ENCODE results near the gene SPIN1. TPM values are rescaled to one million over a fixed set of nuclear protein-coding genes. Genes with fewer than 3 reads are reported as not detected.
A peak's percentile ranks its signal among the peaks of the same experiment; 100 is the strongest.

The SPIN1 gene
- total and polyA plus RNA-seq, 2 of the 8 experiments (the other 6 are each of a cell fraction or from before 2014, with no cell fraction given): 69.9 to 139 TPM

DNA sequence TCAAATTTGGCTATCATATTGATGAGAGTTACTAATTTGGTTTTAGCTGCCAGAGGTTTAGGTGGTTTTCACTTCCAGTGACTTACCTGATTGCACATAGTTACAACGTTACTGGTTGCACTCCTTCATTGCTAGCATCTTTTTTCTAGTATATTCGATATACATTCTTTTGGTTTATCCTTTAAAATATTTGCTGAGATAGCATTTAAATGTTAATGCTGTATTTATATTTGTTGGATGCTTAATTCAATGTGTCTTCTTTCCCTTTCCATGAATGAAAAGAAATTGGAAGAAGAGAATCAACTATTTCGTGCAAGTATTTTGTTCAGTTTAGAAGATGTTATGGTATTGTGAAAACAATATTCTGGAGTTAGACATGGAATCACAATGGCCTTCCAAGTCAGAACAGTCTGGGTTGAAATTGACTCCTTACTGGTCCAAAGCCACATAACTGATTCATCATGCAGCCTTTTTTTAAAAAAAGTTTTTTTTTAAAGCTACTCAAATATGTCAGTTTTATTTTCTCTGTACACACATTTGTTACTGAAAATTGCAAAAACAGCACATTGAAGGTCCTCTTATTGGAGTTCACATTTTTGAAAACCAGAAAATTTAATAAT lies 2.2 kb downstream of the SPIN1 start:
- TF ChIP-seq RBBP5 (IDR thresholded peaks at IDR 0.05; ENCODE audit: borderline replicate concordance, low read depth, low read length) (no peak), EP300 (IDR thresholded peaks at IDR 0.05; ENCODE audit: borderline replicate concordance in 1 of 2, low read depth in 2 of 2, low read length in 2 of 2) (no peak), SIN3A (conservative IDR thresholded peaks at IDR 0.05 in 1 of 2, IDR thresholded peaks at IDR 0.05 in 1 of 2; ENCODE audit: low read depth in 1 of 2, low read length in 2 of 2) (no peak), TAF7 (optimal IDR thresholded peaks at IDR 0.05; ENCODE audit: borderline replicate concordance, low read depth, low read length) (no peak), TBP (IDR thresholded peaks at IDR 0.05; ENCODE audit: low read depth, low read length) (no peak), POLR2A (IDR thresholded peaks at IDR 0.05; ENCODE audit: control extremely low read depth in 1 of 2, low read depth in 2 of 2, low read length in 2 of 2) (no peak)
- TF ChIP-seq, protein P1, sequence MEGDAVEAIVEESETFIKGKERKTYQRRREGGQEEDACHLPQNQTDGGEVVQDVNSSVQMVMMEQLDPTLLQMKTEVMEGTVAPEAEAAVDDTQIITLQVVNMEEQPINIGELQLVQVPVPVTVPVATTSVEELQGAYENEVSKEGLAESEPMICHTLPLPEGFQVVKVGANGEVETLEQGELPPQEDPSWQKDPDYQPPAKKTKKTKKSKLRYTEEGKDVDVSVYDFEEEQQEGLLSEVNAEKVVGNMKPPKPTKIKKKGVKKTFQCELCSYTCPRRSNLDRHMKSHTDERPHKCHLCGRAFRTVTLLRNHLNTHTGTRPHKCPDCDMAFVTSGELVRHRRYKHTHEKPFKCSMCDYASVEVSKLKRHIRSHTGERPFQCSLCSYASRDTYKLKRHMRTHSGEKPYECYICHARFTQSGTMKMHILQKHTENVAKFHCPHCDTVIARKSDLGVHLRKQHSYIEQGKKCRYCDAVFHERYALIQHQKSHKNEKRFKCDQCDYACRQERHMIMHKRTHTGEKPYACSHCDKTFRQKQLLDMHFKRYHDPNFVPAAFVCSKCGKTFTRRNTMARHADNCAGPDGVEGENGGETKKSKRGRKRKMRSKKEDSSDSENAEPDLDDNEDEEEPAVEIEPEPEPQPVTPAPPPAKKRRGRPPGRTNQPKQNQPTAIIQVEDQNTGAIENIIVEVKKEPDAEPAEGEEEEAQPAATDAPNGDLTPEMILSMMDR (IDR thresholded peaks at IDR 0.05; ENCODE audit: control extremely low read depth in 1 of 3, insufficient read depth in 1 of 3, low read depth in 1 of 3, low read length in 3 of 3): no peak
- H3K79me2 ChIP-seq (ENCODE audit: control insufficient read depth in 1 of 2, insufficient read depth in 2 of 2, low read length in 2 of 2): peaks cover 45 to 77% of the 10 kb centered on the region in 2 experiments
- H2BK12ac ChIP-seq (ENCODE audit: low read depth, low read length): no peak overlapping the region
- no peak overlapping the region for H3K27ac ChIP-seq (ENCODE audit: low read depth, low read length)
- H3K4me1 ChIP-seq (replicated peaks in 1 of 4; ENCODE audit: control insufficient read depth in 3 of 4, insufficient read depth in 4 of 4, low read length in 3 of 4): peaks cover 2 to 12% (median 10%) of the 10 kb centered on the region in 4 experiments; a peak in 5 of 7 replicates
- H2BK120ac ChIP-seq (replicated peaks; ENCODE audit: low read depth, low read length): no peak overlapping the region
- no peaks in the 10 kb centered on the region for H3K9me3 ChIP-seq (ENCODE audit: insufficient read depth in 2 of 2, low read depth in 1 of 2, low read length in 1 of 2)
- H3K23ac ChIP-seq (ENCODE audit: insufficient read length): no peak overlapping the region
- peaks cover 9% of the 10 kb centered on the region; the same call in 1 of the 2 replicates for H3K23me2 ChIP-seq (ENCODE audit: low read depth, low read length)
- no peak overlapping the region for H4K5ac ChIP-seq (ENCODE audit: insufficient read length, low read depth, low read length)
- DNase-seq (ENCODE audit: low read depth in 1 of 2, low spot score in 2 of 2) (no peak), FAIRE-seq (no peak)
- ChIA-PET CTCF (ENCODE audit: partially characterized antibody) (interaction anchor here (1.0 kb wide), 1 partner anchor 141 kb away, joined by 4 read pairs; no protein-coding TSS in a partner anchor), POLR2A (ENCODE audit: partially characterized antibody) (interaction anchor here (2.2 kb wide), 1 partner anchor 9 kb away, joined by 5 read pairs; no protein-coding TSS in a partner anchor)
- no peak overlapping the region for H4K8ac ChIP-seq (ENCODE audit: extremely low read depth, insufficient read depth, low read length)
- 76% methylated on average over 3 of the region's 3 CpGs; no CpG with 5 or more reads in 1 of the 2 experiments for WGBS, 2 experiments (ENCODE audit: extremely low coverage in 1 of 2, insufficient coverage in 1 of 2, insufficient read length in 1 of 2, insufficient replicate concordance in 2 of 2, low coverage in 1 of 2, low lambda C conversion rate in 2 of 2, missing lambda C conversion rate in 1 of 2)
- peak overlapping the region in 3 of 4 experiments; percentile 87 to 95 (median 94); a peak in 4 of 8 replicates for H3K4me3 ChIP-seq (ENCODE audit: extremely low read depth in 1 of 4, insufficient read depth in 2 of 4, low read depth in 3 of 4, low read length in 4 of 4)
- H4K20me1 ChIP-seq (replicated peaks in 1 of 2; ENCODE audit: control insufficient read depth in 1 of 2, insufficient read depth in 2 of 2, low read length in 2 of 2): peaks cover 17 to 20% of the 10 kb centered on the region in 2 experiments
- H2AK5ac ChIP-seq (ENCODE audit: low read depth, low read length): no peak overlapping the region
- no peaks in the 10 kb centered on the region; the same call in 1 of the 2 replicates for H3K79me1 ChIP-seq (ENCODE audit: low read depth, low read length)
- no peak overlapping the region for H2BK20ac ChIP-seq (ENCODE audit: low read length)
- H3K27me3 ChIP-seq (replicated peaks in 1 of 4; ENCODE audit: control insufficient read depth in 3 of 4, extremely low read depth in 1 of 4, insufficient read depth in 3 of 4, low read length in 3 of 4): no peaks in the 10 kb centered on the region
- H3K36me3 ChIP-seq (ENCODE audit: control insufficient read depth in 2 of 4, insufficient read depth in 4 of 4, low read length in 3 of 4): no peaks in the 10 kb centered on the region; a peak in 2 of 8 replicates
- H3K18ac ChIP-seq (ENCODE audit: extremely low read depth, low read length): no peak overlapping the region
- H3K14ac ChIP-seq (ENCODE audit: insufficient read length): no peak overlapping the region
- no peak overlapping the region for H3K4ac ChIP-seq (replicated peaks; ENCODE audit: insufficient read length, low read depth, low read length)
- no peak overlapping the region for H2BK5ac ChIP-seq (ENCODE audit: low read depth, low read length)
- H2AFZ ChIP-seq (ENCODE audit: low read length): no peak overlapping the region
- no peak overlapping the region for H3K56ac ChIP-seq (replicated peaks; ENCODE audit: insufficient read length, low read depth, low read length)
- no peak overlapping the region for H4K91ac ChIP-seq (replicated peaks; ENCODE audit: insufficient read length, low read length)
- peak overlapping the region; percentile 55 to 77 for H3K4me2 ChIP-seq (ENCODE audit: insufficient read depth in 1 of 2, low read depth in 2 of 2, low read length in 2 of 2)
- H2BK15ac ChIP-seq (ENCODE audit: low read length): no peak overlapping the region
- H3K9ac ChIP-seq (replicated peaks in 1 of 4; ENCODE audit: extremely low read depth in 1 of 4, low read depth in 3 of 4, low read length in 3 of 4): no peak overlapping the region
